Immature natural killer cell (primary cell): ENCODE data around the gene CCNQ. TPM values are rescaled to one million over a fixed set of nuclear protein-coding genes. Genes with fewer than 3 reads are reported as not detected.

Source experiments
- polyA plus RNA-seq, 3 donors: library from polyadenylated mRNA; unstranded; fragments of 300-500 nt; fragmentation: Illumina TruSeq; gene quantifications; one replicate each; pipeline ENCODE4 v1.2.3, GENCODE V29; 2021

Gene CCNQ
- polyA plus RNA-seq, 3 donors from 2014 or later: 36.7 to 42.8 (median 38.4) TPM

Other genes starting within 250 kb of the CCNQ start
- gene PNMA6E, start 197.8 kb downstream of the CCNQ start, polyA plus RNA-seq: not detected
- under 1 TPM in 2 of 3 donors, not detected in 1; 0.19 to 0.45 TPM for gene ZFP92, start 187.7 kb downstream of the CCNQ start, polyA plus RNA-seq
- under 1 TPM in 2 of 3 donors, not detected in 1; 0.64 to 0.67 TPM for gene TREX2, start 153.1 kb downstream of the CCNQ start, polyA plus RNA-seq
- gene HAUS7, start 128.6 kb downstream of the CCNQ start, polyA plus RNA-seq: 10 to 100 TPM; 36.3 to 49.5 (median 43.2) TPM
- not detected for gene BGN, start 104.2 kb downstream of the CCNQ start, polyA plus RNA-seq
- gene ATP2B3, start 81.5 kb downstream of the CCNQ start, polyA plus RNA-seq: not detected
- not detected for gene DUSP9, start 48.1 kb upstream of the CCNQ start, polyA plus RNA-seq
- gene PNCK, start 74.7 kb upstream of the CCNQ start, polyA plus RNA-seq: not detected
- gene SLC6A8, start 88.8 kb upstream of the CCNQ start, polyA plus RNA-seq: under 1 TPM in 2 of 3 donors, not detected in 1; 0.07 to 0.09 TPM
- gene BCAP31, start 125.2 kb upstream of the CCNQ start, polyA plus RNA-seq: 100 to 1,000 TPM; 367 to 491 (median 373) TPM
- 1 to 10 TPM; 1.7 to 3.2 (median 2.0) TPM for gene ABCD1, start 125.7 kb upstream of the CCNQ start, polyA plus RNA-seq
- gene PLXNB3, start 165.1 kb upstream of the CCNQ start, polyA plus RNA-seq: not detected
- gene SRPK3, start 181.9 kb upstream of the CCNQ start, polyA plus RNA-seq: not detected
- gene IDH3G, start 195.2 kb upstream of the CCNQ start, polyA plus RNA-seq: 100 to 1,000 TPM in 2 of 3 donors, 10 to 100 TPM in 1; 95.6 to 131 (median 118) TPM
- gene SSR4, start 195.5 kb upstream of the CCNQ start, polyA plus RNA-seq: 100 to 1,000 TPM; 535 to 803 (median 726) TPM
- gene PDZD4, start 231.4 kb upstream of the CCNQ start, polyA plus RNA-seq: 10 to 100 TPM in 1 of 3 donors, 1 to 10 TPM in 1, under 1 TPM in 1; 0.93 to 11.4 (median 6.1) TPM